ENCODE measurements around the gene MAP2K7.

DNA sequence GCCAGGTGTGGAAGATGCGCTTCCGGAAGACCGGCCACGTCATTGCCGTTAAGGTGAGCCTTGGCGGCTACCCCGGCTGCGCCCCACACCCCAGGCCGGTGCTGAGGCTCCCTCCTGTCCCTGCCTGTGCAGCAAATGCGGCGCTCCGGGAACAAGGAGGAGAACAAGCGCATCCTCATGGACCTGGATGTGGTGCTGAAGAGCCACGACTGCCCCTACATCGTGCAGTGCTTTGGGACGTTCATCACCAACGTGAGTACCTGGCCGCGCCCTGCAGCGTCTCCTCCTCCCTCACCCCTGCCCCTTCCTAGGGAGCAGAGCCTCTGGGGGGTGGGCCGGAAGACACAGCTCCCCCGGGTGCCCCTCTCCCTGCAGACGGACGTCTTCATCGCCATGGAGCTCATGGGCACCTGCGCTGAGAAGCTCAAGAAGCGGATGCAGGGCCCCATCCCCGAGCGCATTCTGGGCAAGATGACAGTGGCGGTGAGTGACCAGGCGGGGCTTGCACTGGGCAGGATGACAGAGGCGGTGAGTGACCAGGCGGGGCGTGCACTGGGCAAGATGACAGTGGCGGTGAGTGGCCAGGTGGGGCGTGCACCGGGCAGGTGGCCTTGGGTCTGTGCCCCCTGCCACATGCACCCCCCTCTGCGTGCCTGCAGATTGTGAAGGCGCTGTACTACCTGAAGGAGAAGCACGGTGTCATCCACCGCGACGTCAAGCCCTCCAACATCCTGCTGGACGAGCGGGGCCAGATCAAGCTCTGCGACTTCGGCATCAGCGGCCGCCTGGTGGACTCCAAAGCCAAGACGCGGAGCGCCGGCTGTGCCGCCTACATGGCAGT lies 6.9 kb downstream of the MAP2K7 start:
- TF ChIP-seq, protein P1, sequence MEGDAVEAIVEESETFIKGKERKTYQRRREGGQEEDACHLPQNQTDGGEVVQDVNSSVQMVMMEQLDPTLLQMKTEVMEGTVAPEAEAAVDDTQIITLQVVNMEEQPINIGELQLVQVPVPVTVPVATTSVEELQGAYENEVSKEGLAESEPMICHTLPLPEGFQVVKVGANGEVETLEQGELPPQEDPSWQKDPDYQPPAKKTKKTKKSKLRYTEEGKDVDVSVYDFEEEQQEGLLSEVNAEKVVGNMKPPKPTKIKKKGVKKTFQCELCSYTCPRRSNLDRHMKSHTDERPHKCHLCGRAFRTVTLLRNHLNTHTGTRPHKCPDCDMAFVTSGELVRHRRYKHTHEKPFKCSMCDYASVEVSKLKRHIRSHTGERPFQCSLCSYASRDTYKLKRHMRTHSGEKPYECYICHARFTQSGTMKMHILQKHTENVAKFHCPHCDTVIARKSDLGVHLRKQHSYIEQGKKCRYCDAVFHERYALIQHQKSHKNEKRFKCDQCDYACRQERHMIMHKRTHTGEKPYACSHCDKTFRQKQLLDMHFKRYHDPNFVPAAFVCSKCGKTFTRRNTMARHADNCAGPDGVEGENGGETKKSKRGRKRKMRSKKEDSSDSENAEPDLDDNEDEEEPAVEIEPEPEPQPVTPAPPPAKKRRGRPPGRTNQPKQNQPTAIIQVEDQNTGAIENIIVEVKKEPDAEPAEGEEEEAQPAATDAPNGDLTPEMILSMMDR (conservative IDR thresholded peaks at IDR 0.05; ENCODE audit: low read length) = no peak
- TF ChIP-seq EZH2phosphoT487 (IDR thresholded peaks at IDR 0.05; ENCODE audit: borderline replicate concordance) = no peak

Data from Loucy (cell line).